ENCODE results near the gene JAG1. TPM values are rescaled to one million over a fixed set of nuclear protein-coding genes. Genes with fewer than 3 reads are reported as not detected.

Gene JAG1
- total and polyA plus RNA-seq, 2 of the 4 experiments (the other 2 are of a cell fraction): 10.2 to 22.6 TPM

- no peak for TF ChIP-seq CTCF (conservative IDR thresholded peaks at IDR 0.05; ENCODE audit: low read depth, low read length)
These were observed 7.3 kb downstream of the JAG1 start (continued) for GRCh38 chr20:10666221-10667076.

GRCh38 chr20:10665791-10666190, 8.0 kb downstream of the JAG1 start:
- Histone ChIP-seq H4K5ac (ENCODE audit: low read depth, low read length) (peak overlapping the region; percentile 25; the same call in 1 of the 2 replicates), H3K18ac (ENCODE audit: low read depth, low read length) (peak overlapping the region; percentile 1; the same call in 1 of the 2 replicates), H3K36me3 (ENCODE audit: control insufficient read depth, insufficient read depth, low read length) (peaks cover 60% of the 10 kb centered on the region), H2AK5ac (ENCODE audit: low read depth, low read length) (peak overlapping the region; percentile 52; the same call in 1 of the 2 replicates), H3K23ac (ENCODE audit: low read depth, low read length) (peak overlapping the region; percentile 20; the same call in 1 of the 2 replicates), H4K8ac (ENCODE audit: low read depth in 2 of 2, low read length in 2 of 2) (peak overlapping the region in 1 of 2 experiments; percentile 14; a peak in 2 of 4 replicates), H3K4me3 (ENCODE audit: insufficient read depth, low read depth, low read length) (no peak overlapping the region), H4K91ac (ENCODE audit: insufficient read depth, low read depth, low read length) (peak overlapping the region; percentile 51), H2AK9ac (replicated peaks; ENCODE audit: low read depth, low read length, poor library complexity) (peak overlapping the region; percentile 61), H3K4ac (ENCODE audit: low read depth, low read length) (peak overlapping the region; percentile 51), H3K4me1 (ENCODE audit: control insufficient read depth, insufficient read depth, low read length) (peaks cover 11% of the 10 kb centered on the region), H3K9me1 (ENCODE audit: insufficient read depth, low read length) (peaks cover 25% of the 10 kb centered on the region; the same call in 1 of the 2 replicates), H3K4me2 (ENCODE audit: low read depth, low read length) (no peak overlapping the region; the same call in 1 of the 2 replicates), H2BK120ac (ENCODE audit: low read depth, low read length) (peak overlapping the region; percentile 63; the same call in 1 of the 2 replicates), H2AFZ (replicated peaks; ENCODE audit: low read length, poor library complexity) (peak overlapping the region; percentile 26), H2BK5ac (ENCODE audit: low read depth, low read length, poor library complexity, severe bottlenecking) (no peak overlapping the region), H3K56ac (ENCODE audit: extremely low read depth, insufficient read depth, low read length) (no peak overlapping the region), H2BK20ac (ENCODE audit: low read depth, low read length) (peak overlapping the region; percentile 79; the same call in 1 of the 2 replicates), H3K9ac (ENCODE audit: low read depth, low read length) (no peak overlapping the region), H3K14ac (replicated peaks; ENCODE audit: low read depth, low read length) (peak overlapping the region; percentile 53), H3K9me3 (ENCODE audit: control insufficient read depth, insufficient read depth, low read length) (no peaks in the 10 kb centered on the region), H4K20me1 (ENCODE audit: insufficient read depth, low read length) (peaks cover 31% of the 10 kb centered on the region), H3K79me1 (ENCODE audit: low read depth in 1 of 2, low read length in 2 of 2) (peaks cover 42 to 88% of the 10 kb centered on the region in 2 experiments), H2BK15ac (ENCODE audit: low read depth, low read length) (no peak overlapping the region; the same call in 2 of the 3 replicates), H3K27me3 (ENCODE audit: control insufficient read depth, insufficient read depth, low read length) (no peaks in the 10 kb centered on the region), H3K27ac (ENCODE audit: insufficient read depth, low read length) (no peak overlapping the region)
- ATAC-seq (ENCODE audit: low read depth) (no peak), DNase-seq (peak; percentile 30)
- no TSS peak for BruUV-seq (replicated peaks)
- 70% methylated on average over 2 of the region's 6 CpGs; no CpG with 5 or more reads in 1 of the 2 experiments for WGBS, 2 experiments (ENCODE audit: extremely low coverage in 2 of 2, insufficient read length in 1 of 2)
- intact Hi-C loops (cut with micrococcal nuclease) (no loop called here), in situ Hi-C loops (cut with MboI; ENCODE audit: low sequenced_read_pairs) (loop anchor here (10.0 kb wide), 1 partner anchor 609 kb away; no protein-coding TSS in a partner anchor), dilution Hi-C loops (cut with HindIII; ENCODE audit: low sequenced_read_pairs, unreplicated experiment) (loop anchor here (25.0 kb wide), 1 partner anchor 872 kb away; no protein-coding TSS in a partner anchor)
- POLR2A ChIA-PET (ENCODE audit: unreplicated experiment): no interaction called here
- TF ChIP-seq CEBPB (IDR thresholded peaks at IDR 0.05; ENCODE audit: low read depth, low read length) (peak; percentile 59; the same call in 1 of the 2 replicates), NFE2L2 (IDR thresholded peaks at IDR 0.05; ENCODE audit: low read depth, low read length) (no peak), SMC3 (IDR thresholded peaks at IDR 0.05; ENCODE audit: low read depth, low read length) (no peak)
- CTCF ChIA-PET: no interaction called here

All from IMR-90 (cell line).